H1 (cell line): ENCODE results near the gene TSHR. TPM values are rescaled to one million over a fixed set of nuclear protein-coding genes. Genes with fewer than 3 reads are reported as not detected.

Experiments
- CTCF ChIA-PET: fragments of 300-600 bp; sonication (Branson Sonifier 250); formaldehyde crosslinking; loops from one replicate; lab custom pipeline; 2021; ENCODE audit not compliant: partially characterized antibody; lab: Charles Lee
- POLR2A ChIA-PET: fragments of 300-600 bp; sonication (Branson Sonifier 250); formaldehyde crosslinking; loops from one replicate; lab custom pipeline; 2021; ENCODE audit warnings: inconsistent platforms; ENCODE audit not compliant: partially characterized antibody; lab: Charles Lee
- DNase-seq, 2 experiments: peaks; one replicate each; pipeline versions ENCODE4 v3.0.0 to v3.0.0-alpha.2; 2010 to 2022; ENCODE audit warnings: low spot score in 2 of 2, low read depth in 1 of 2, mixed read lengths in 1 of 2
- FAIRE-seq: peaks from 2 replicates; lab custom pipeline; 2011; peaks lifted over from hg19 to GRCh38; lab: Jason Lieb, UNC
- H2AFZ ChIP-seq: 2 replicates; pipeline ENCODE4 v1.8.1; 2012; ENCODE audit warnings: low read length, inconsistent platforms
- H2AK5ac ChIP-seq: 2 replicates; pipeline ENCODE4 v1.6.1; 2013; ENCODE audit warnings: low read depth, low read length
- H2BK120ac ChIP-seq: replicated peaks from 2 replicates; pipeline ENCODE3; 2013; ENCODE audit warnings: low read depth, low read length, inconsistent platforms
- H2BK12ac ChIP-seq: 2 replicates; pipeline ENCODE4 v1.6.1; 2013; ENCODE audit warnings: low read depth, low read length
- H2BK15ac ChIP-seq: 2 replicates; pipeline ENCODE4 v1.6.1; 2013; ENCODE audit warnings: low read length
- H2BK20ac ChIP-seq: 2 replicates; pipeline ENCODE4 v1.6.1; 2013; ENCODE audit warnings: low read length
- H2BK5ac ChIP-seq: 2 replicates; pipeline ENCODE4 v1.6.1; 2013; ENCODE audit warnings: low read depth, low read length
- H3K14ac ChIP-seq: 2 replicates; pipeline ENCODE4 v1.6.1; 2013; ENCODE audit warnings: inconsistent platforms; ENCODE audit not compliant: insufficient read length
- H3K18ac ChIP-seq: 2 replicates; pipeline ENCODE4 v1.6.1; 2013; ENCODE audit warnings: low read length; ENCODE audit errors: extremely low read depth
- H3K23ac ChIP-seq: 2 replicates; pipeline ENCODE4 v1.6.1; 2013; ENCODE audit warnings: inconsistent platforms; ENCODE audit not compliant: insufficient read length
- H3K23me2 ChIP-seq: 2 replicates; pipeline ENCODE4 v1.6.1; 2013; ENCODE audit warnings: low read depth, low read length
- H3K27ac ChIP-seq: 2 replicates; pipeline ENCODE4 v1.6.1; 2011; ENCODE audit warnings: low read depth, low read length, inconsistent platforms
- H3K27me3 ChIP-seq, 4 experiments: replicated peaks in 1 of 4; 1 replicate in 1 of 4; 2 replicates in 3 of 4; pipeline versions ENCODE4 v1.6.1 to v1.8.1; 2011 to 2013; ENCODE audit warnings: low read length in 3 of 4, mild to moderate bottlenecking in 3 of 4, inconsistent platforms in 2 of 4, mixed read lengths in 2 of 4, moderate library complexity in 1 of 4; ENCODE audit not compliant: control insufficient read depth in 3 of 4, insufficient read depth in 3 of 4; ENCODE audit errors: extremely low read depth in 1 of 4
- H3K36me3 ChIP-seq, 4 experiments: 2 replicates each; pipeline versions ENCODE4 v1.6.1 to v1.8.1; 2011 to 2013; ENCODE audit warnings: mild to moderate bottlenecking in 4 of 4, low read length in 3 of 4, moderate library complexity in 2 of 4, control low read depth in 1 of 4, inconsistent platforms in 1 of 4; ENCODE audit not compliant: insufficient read depth in 4 of 4, control insufficient read depth in 2 of 4
- H3K4ac ChIP-seq: replicated peaks from 2 replicates; pipeline ENCODE3; 2013; ENCODE audit warnings: low read length, low read depth, mixed read lengths, inconsistent platforms; ENCODE audit not compliant: insufficient read length
- H3K4me1 ChIP-seq, 4 experiments: replicated peaks in 1 of 4; 1 replicate in 1 of 4; 2 replicates in 3 of 4; pipeline versions ENCODE4 v1.6.1 to v1.8.1; 2011 to 2013; ENCODE audit warnings: low read length in 3 of 4, inconsistent platforms in 2 of 4, mixed read lengths in 1 of 4; ENCODE audit not compliant: insufficient read depth in 4 of 4, control insufficient read depth in 3 of 4
- H3K4me2 ChIP-seq, 2 experiments: 2 replicates each; pipeline versions ENCODE4 v1.6.1 to v1.8.1; 2011 to 2013; ENCODE audit warnings: low read depth in 2 of 2, low read length in 2 of 2, control low read depth in 1 of 2, inconsistent platforms in 1 of 2, mild to moderate bottlenecking in 1 of 2; ENCODE audit not compliant: insufficient read depth in 1 of 2
- H3K4me3 ChIP-seq, 4 experiments: fragments of 200-600, 300-600 bp in 1 of 4; sonication (generic), shearing (Covaris generic), sonication (Bioruptor Twin) in 1 of 4; 2 replicates each; pipeline versions ENCODE4 v1.5.1 to v1.8.1; 2011 to 2016; ENCODE audit warnings: low read length in 4 of 4, low read depth in 3 of 4, control low read depth in 2 of 4, inconsistent platforms in 2 of 4, mild to moderate bottlenecking in 2 of 4, mixed read lengths in 1 of 4, moderate library complexity in 1 of 4; ENCODE audit not compliant: insufficient read depth in 2 of 4; ENCODE audit errors: extremely low read depth in 1 of 4
- H3K56ac ChIP-seq: replicated peaks from 2 replicates; pipeline ENCODE3; 2013; ENCODE audit warnings: low read depth, mild to moderate bottlenecking, mixed read lengths, low read length, inconsistent platforms; ENCODE audit not compliant: insufficient read length
- H3K79me1 ChIP-seq: 2 replicates; pipeline ENCODE4 v1.6.1; 2013; ENCODE audit warnings: low read depth, low read length, control low read depth
- H3K79me2 ChIP-seq, 2 experiments: 2 replicates each; pipeline versions ENCODE4 v1.6.1 to v1.8.1; 2012 to 2013; ENCODE audit warnings: low read length in 2 of 2, mild to moderate bottlenecking in 2 of 2, inconsistent platforms in 1 of 2; ENCODE audit not compliant: insufficient read depth in 2 of 2, control insufficient read depth in 1 of 2
- H3K9ac ChIP-seq, 4 experiments: replicated peaks in 1 of 4; 1 replicate in 1 of 4; 2 replicates in 3 of 4; pipeline versions ENCODE4 v1.6.1 to v1.8.1; 2011 to 2013; ENCODE audit warnings: low read depth in 3 of 4, low read length in 3 of 4, control low read depth in 2 of 4, mild to moderate bottlenecking in 2 of 4, moderate library complexity in 2 of 4, inconsistent platforms in 1 of 4; ENCODE audit errors: extremely low read depth in 1 of 4
- H3K9me3 ChIP-seq, 2 experiments: 2 replicates each; pipeline versions ENCODE4 v1.6.1 to v1.8.1; 2012 to 2013; ENCODE audit warnings: mild to moderate bottlenecking in 2 of 2, moderate library complexity in 2 of 2, control low read depth in 1 of 2, inconsistent platforms in 1 of 2, low read depth in 1 of 2, low read length in 1 of 2, mixed read lengths in 1 of 2; ENCODE audit not compliant: insufficient read depth in 2 of 2
- H4K20me1 ChIP-seq, 2 experiments: replicated peaks in 1 of 2; 2 replicates each; pipeline versions ENCODE3 to v1.8.1; 2011 to 2013; ENCODE audit warnings: inconsistent platforms in 2 of 2, low read length in 2 of 2, mild to moderate bottlenecking in 1 of 2; ENCODE audit not compliant: insufficient read depth in 2 of 2, control insufficient read depth in 1 of 2
- H4K5ac ChIP-seq: 2 replicates; pipeline ENCODE4 v1.6.1; 2013; ENCODE audit warnings: low read length, low read depth, mixed read lengths, inconsistent platforms; ENCODE audit not compliant: insufficient read length
- H4K8ac ChIP-seq: 2 replicates; pipeline ENCODE4 v1.8.0; 2013; ENCODE audit warnings: mild to moderate bottlenecking, moderate library complexity, low read length, inconsistent platforms; ENCODE audit not compliant: insufficient read depth; ENCODE audit errors: extremely low read depth
- H4K91ac ChIP-seq: replicated peaks from 2 replicates; pipeline ENCODE3; 2013; ENCODE audit warnings: low read length, mixed read lengths, inconsistent platforms; ENCODE audit not compliant: insufficient read length
- BRCA1 ChIP-seq: IDR thresholded peaks from 2 replicates; pipeline ENCODE4 v1.6.1; 2012; ENCODE audit warnings: low read depth, low read length, improper control_type of control experiment
- CBX8 ChIP-seq: fragments of 300-800, 300-1000 bp; sonication (generic); IDR thresholded peaks from 2 replicates; pipeline ENCODE4 v1.7.1; 2016; ENCODE audit warnings: low read depth, low read length, borderline replicate concordance
- EZH2 ChIP-seq: fragments of 200-600 bp; sonication (generic); IDR thresholded peaks from 2 replicates; pipeline ENCODE4 v1.7.1; 2012; ENCODE audit warnings: low read depth, mild to moderate bottlenecking, moderate library complexity, low read length, inconsistent platforms; ENCODE audit not compliant: severe bottlenecking
- FOSL1 ChIP-seq: IDR thresholded peaks from 2 replicates; pipeline ENCODE4 v1.6.1; 2011; ENCODE audit warnings: mild to moderate bottlenecking, low read depth, low read length, moderate library complexity; ENCODE audit not compliant: insufficient read depth
- HDAC6 ChIP-seq: IDR thresholded peaks from one replicate; pipeline ENCODE4 v1.7.1; 2012; ENCODE audit warnings: low read depth, mild to moderate bottlenecking, inconsistent platforms, low read length, moderate library complexity
- MAFK ChIP-seq: IDR thresholded peaks from 2 replicates; pipeline ENCODE4 v1.6.1; 2012; ENCODE audit warnings: low read depth, mild to moderate bottlenecking, improper control_type of control experiment, low read length
- PHF8 ChIP-seq: fragments of 200-600 bp; sonication (generic); conservative IDR thresholded peaks from 2 replicates; pipeline ENCODE4 v1.7.1; 2012; ENCODE audit warnings: low read depth, mild to moderate bottlenecking, inconsistent platforms, low read length, moderate library complexity
- RAD21 ChIP-seq, 2 experiments: IDR thresholded peaks in 1 of 2; conservative IDR thresholded peaks in 1 of 2; 2 replicates each; pipeline ENCODE4 v1.6.1; 2011; ENCODE audit warnings: low read depth in 2 of 2, low read length in 2 of 2, improper control_type of control experiment in 1 of 2, inconsistent platforms in 1 of 2, mild to moderate bottlenecking in 1 of 2, moderate library complexity in 1 of 2
- SAP30 ChIP-seq: fragments of 300-600 bp; sonication (generic); IDR thresholded peaks from 2 replicates; pipeline ENCODE4 v1.7.1; 2012; ENCODE audit warnings: low read length, moderate library complexity, mild to moderate bottlenecking, inconsistent platforms; ENCODE audit not compliant: insufficient read depth, insufficient replicate concordance
- SIN3A ChIP-seq, 2 experiments: IDR thresholded peaks in 1 of 2; conservative IDR thresholded peaks in 1 of 2; 2 replicates each; pipeline ENCODE4 v1.6.1; 2011 to 2012; ENCODE audit warnings: low read length in 2 of 2, improper control_type of control experiment in 1 of 2, low read depth in 1 of 2, mild to moderate bottlenecking in 1 of 2
- SIX5 ChIP-seq: IDR thresholded peaks from 2 replicates; pipeline ENCODE4 v1.6.1; 2011; ENCODE audit warnings: mild to moderate bottlenecking, low read depth, low read length
- polyA plus RNA-seq, 7 experiments: library from polyadenylated mRNA; depleted of rRNA in 3 of 7; stranded (reverse) in 5 of 7; unstranded in 2 of 7; fragments of >200 nt in 5 of 7; fragments of 200-250 nt in 2 of 7; gene quantifications; 1 replicate in 5 of 7; 2 replicates in 1 of 7; 4 replicates in 1 of 7; pipeline versions ENCODE4 v1.2.1 to v1.2.3, GENCODE V29; 2011 to 2013; ENCODE audit warnings: missing spikeins in 2 of 7, mixed read lengths in 2 of 7
- total RNA-seq: library from RNA; stranded (reverse); fragmentation: NEBNext Ultra II Directional; extraction: Animal tissue kit (Norgen Biotek cat#: 25700); gene quantifications from 2 replicates; pipeline ENCODE4 v1.2.1, GENCODE V29; 2021

Gene TSHR
- total and polyA plus RNA-seq, 2 of the 8 experiments (the other 6 are each of a cell fraction or from before 2014, with no cell fraction given): 0.27 TPM; not detected in 1

DNA sequence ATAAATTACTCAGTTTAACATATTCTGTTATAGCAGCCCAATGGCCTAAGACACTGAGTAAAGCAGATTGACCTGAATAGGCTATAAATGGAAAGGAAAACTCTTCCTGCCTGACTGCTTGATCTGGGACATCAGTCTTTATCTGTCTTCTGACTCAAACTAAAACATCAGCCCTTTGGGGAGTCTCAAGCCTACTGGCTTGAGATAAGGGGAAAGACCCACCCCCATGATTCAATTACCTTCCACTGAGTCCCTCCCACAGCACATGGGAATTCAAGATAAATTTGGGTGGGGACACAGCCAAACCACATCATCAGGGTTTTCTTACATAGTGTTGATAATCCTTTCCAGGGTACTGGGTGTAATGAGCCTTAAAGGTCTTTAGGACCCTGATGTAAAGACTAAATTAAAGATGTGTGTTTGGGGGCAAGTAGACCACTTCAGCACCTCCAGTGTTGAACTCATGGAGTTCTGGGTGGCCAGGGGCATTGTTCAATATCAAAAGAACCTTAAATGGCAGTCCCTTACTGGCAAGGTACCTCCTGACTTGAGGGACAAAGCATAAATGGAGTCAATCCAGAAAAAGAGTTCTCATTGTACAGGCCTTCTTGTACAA is 67.8 kb downstream of the TSHR start:
- Histone ChIP-seq H3K56ac (no peak overlapping the region), H4K8ac (no peak overlapping the region), H3K9ac (no peak overlapping the region), H3K23me2 (no peaks in the 10 kb centered on the region), H2BK15ac (no peak overlapping the region), H3K4me2 (no peak overlapping the region), H2BK120ac (no peak overlapping the region), H3K23ac (no peak overlapping the region), H2AK5ac (no peak overlapping the region), H3K27me3 (no peaks in the 10 kb centered on the region), H4K5ac (no peak overlapping the region), H4K91ac (no peak overlapping the region), H2BK20ac (no peak overlapping the region), H3K4ac (no peak overlapping the region), H3K4me3 (no peak overlapping the region), H4K20me1 (no peaks in the 10 kb centered on the region), H3K79me2 (no peaks in the 10 kb centered on the region), H2BK5ac (no peak overlapping the region), H3K18ac (no peak overlapping the region), H3K14ac (no peak overlapping the region), H3K27ac (no peak overlapping the region), H3K9me3 (no peaks in the 10 kb centered on the region), H2AFZ (no peak overlapping the region), H2BK12ac (no peak overlapping the region), H3K79me1 (no peaks in the 10 kb centered on the region), H3K36me3 (no peaks in the 10 kb centered on the region), H3K4me1 (peaks cover 0 to 2% (median 0%) of the 10 kb centered on the region in 4 experiments; a peak in 1 of 7 replicates)
- FAIRE-seq: no peak
- DNase-seq: no peak
- TF ChIP-seq CBX8 (no peak), PHF8 (no peak), BRCA1 (no peak), FOSL1 (no peak), SAP30 (no peak), EZH2 (no peak), HDAC6 (no peak), MAFK (no peak), SIN3A (conservative IDR thresholded peaks at IDR 0.05 in 1 of 2, IDR thresholded peaks at IDR 0.05 in 1 of 2; ENCODE audit: low read depth in 1 of 2, low read length in 2 of 2) (no peak), SIX5 (no peak), RAD21 (IDR thresholded peaks at IDR 0.05 in 1 of 2, conservative IDR thresholded peaks at IDR 0.05 in 1 of 2; ENCODE audit: low read depth in 2 of 2, low read length in 2 of 2) (no peak)
- POLR2A ChIA-PET: no interaction called here
- CTCF ChIA-PET: interaction anchor here (0.6 kb wide), 1 partner anchor 174 kb away, joined by 3 read pairs; no protein-coding TSS in a partner anchor
